ENCODE results near the gene CLIP2.
"Not testable (repeated sequence)": the region's sequence is repeated elsewhere in the genome, so short reads cannot be mapped to it uniquely, and the experiment has no call there.

The CLIP2 gene

DNA sequence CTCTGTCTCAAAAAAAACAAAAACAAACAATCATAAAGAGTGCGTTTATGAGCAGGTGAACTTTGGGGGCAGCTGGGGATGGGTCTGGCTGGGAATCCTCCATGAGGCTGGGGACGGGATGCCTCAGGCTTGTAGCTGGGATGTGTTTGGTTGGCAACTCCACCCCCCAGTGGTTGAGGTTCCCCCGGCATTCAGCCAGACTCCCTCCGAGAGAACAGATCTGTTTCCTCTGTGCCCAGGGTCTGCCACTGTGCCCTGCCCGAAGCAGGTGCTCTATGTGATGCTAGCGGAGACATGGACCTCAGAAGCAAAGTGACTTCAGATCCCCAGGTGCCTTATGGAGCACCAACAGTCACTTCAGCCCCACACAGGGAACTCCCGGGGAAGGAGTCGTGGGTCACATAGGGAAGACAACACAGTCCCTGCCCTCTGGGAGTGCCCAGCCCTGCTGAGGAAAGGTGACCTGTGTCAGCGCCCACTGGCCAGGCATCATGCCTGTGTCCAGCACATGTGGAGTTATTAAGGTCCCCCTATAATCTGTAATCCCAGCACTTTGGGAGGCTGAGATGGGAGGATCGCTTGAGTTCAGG is 135.2 kb downstream of the CLIP2 start:
- TF ChIP-seq, protein P1, sequence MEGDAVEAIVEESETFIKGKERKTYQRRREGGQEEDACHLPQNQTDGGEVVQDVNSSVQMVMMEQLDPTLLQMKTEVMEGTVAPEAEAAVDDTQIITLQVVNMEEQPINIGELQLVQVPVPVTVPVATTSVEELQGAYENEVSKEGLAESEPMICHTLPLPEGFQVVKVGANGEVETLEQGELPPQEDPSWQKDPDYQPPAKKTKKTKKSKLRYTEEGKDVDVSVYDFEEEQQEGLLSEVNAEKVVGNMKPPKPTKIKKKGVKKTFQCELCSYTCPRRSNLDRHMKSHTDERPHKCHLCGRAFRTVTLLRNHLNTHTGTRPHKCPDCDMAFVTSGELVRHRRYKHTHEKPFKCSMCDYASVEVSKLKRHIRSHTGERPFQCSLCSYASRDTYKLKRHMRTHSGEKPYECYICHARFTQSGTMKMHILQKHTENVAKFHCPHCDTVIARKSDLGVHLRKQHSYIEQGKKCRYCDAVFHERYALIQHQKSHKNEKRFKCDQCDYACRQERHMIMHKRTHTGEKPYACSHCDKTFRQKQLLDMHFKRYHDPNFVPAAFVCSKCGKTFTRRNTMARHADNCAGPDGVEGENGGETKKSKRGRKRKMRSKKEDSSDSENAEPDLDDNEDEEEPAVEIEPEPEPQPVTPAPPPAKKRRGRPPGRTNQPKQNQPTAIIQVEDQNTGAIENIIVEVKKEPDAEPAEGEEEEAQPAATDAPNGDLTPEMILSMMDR (IDR thresholded peaks at IDR 0.05; ENCODE audit: control insufficient read depth, insufficient read depth, low read depth, low read length, missing control alignments) = no peak
- H3K4me3 ChIP-seq (ENCODE audit: control insufficient read depth, low read depth, low read length) = no peak overlapping the region
- no peak for DNase-seq (ENCODE audit: low read depth)

DNA sequence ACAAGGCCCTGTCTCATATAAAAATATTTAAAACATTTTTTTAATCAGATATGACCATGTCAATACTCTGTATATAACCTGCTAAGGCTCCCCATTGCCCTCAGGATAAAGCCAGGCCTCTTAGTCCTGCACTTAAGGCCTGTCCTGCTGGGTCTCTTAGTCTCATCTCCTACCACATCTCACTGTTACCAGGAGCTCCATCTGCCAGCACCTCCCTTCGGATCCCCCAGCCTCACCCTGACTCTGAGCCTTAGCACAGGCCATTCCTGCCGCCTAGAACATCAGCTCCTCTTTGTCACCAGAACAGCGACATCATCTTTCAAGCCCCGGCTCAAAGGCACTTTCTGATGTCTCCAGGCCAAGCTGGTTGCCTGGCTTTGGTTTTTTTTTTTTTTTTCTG is 138.8 kb downstream of the CLIP2 start:
- TF ChIP-seq, protein P1 (IDR thresholded peaks at IDR 0.05; ENCODE audit: control insufficient read depth, insufficient read depth, low read depth, low read length, missing control alignments) = no peak
- DNase-seq (ENCODE audit: low read depth) = no peak
- H3K4me3 ChIP-seq (ENCODE audit: control insufficient read depth, low read depth, low read length) = no peak overlapping the region

DNA sequence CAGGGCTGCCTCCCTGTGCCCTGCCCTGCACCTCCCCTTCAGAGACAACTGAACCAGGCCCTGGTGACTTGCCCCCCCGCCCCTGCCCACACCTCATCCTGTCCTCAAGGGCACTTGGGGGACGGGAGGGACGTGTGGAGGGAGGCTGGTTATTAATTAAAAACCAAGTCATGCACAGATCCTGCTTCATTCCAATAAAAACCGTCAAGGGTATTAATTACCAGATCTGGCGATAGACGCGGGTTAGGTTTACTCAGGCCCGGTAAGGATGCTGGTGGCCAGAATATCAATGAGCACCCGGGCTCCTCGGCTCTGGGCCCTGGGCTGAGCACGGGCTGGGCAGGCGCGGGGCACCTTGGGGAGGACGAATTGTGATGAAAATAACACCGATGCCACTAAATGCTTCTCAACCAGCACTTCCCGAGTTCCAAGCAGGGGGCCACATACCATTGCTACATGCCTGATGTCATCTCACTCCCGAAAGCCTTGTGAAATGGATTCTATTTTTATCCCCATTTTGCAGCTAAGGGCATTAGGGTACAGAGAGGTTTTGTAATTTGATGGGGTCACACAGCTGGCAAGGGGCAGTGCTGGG is 140.0 kb downstream of the CLIP2 start:
- no peak overlapping the region for H3K4me3 ChIP-seq (ENCODE audit: control insufficient read depth, low read depth, low read length)
- TF ChIP-seq, protein P1 (IDR thresholded peaks at IDR 0.05; ENCODE audit: control insufficient read depth, insufficient read depth, low read depth, low read length, missing control alignments) = no peak
- DNase-seq (ENCODE audit: low read depth) = peak; percentile 51

DNA sequence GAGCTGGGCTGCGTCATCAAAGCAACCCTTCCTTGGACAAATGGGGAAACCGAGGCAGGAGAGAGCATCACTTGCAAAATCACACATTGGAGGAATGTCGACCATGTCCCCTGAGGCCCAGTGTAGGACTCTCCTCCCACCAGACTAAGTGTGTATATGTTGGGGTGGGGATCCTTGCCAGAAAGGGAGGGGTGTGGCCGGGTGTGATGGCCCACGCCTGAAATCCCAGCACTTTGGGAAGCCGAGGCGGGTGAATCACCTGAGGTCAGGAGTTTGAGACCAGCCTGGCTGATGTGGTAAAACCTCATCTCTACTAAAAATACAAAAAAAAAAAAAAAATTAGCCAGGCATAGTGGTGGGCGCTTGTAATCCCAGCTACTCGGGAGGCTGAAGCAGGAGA is 141.2 kb downstream of the CLIP2 start:
- DNase-seq (ENCODE audit: low read depth); H3K4me3 ChIP-seq (ENCODE audit: control insufficient read depth, low read depth, low read length): not testable (repeated sequence)

DNA sequence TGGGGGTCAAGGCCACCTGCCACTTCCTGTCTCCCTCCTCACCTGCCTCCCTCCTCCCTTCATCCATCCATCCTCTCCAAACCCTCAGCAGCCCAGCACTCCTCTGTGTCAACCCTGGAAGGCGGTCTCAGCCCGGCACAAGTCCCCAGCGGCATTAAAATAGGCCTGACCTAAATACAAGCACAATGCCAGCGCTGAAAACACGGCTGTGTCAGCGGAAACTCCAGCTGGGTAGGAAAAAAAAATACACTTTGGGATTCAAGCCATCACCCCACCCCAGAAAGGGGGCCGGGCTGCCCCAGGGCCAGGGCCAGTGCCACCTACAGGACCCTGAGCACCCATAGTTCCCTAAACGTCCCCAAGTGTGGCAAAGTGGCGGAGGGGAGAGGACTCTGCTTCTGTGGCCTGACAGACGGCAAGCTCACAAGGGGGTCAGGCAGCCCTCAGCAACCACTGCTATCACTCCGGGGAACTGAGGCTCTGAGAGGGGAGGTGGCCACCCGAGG is 141.8 kb downstream of the CLIP2 start:
- no peak overlapping the region for H3K4me3 ChIP-seq (ENCODE audit: control insufficient read depth, low read depth, low read length)
- TF ChIP-seq, protein P1 (IDR thresholded peaks at IDR 0.05; ENCODE audit: control insufficient read depth, insufficient read depth, low read depth, low read length, missing control alignments) = no peak
- DNase-seq (ENCODE audit: low read depth) = no peak

DNA sequence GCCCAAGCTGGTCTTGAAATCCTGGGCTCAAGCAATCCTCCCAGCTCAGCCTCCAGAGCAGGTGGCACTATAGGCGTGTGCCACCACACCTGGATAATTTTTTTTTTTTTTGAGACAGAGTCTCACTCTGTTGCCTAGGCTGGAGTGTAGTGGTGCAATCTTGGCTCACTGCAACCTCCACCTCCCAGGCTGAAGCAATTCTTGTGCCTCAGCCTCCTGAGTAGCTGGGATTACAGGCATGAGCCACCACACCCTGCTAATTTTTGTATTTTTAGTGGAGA is 148.0 kb downstream of the CLIP2 start:
- not testable (repeated sequence) for H3K4me3 ChIP-seq (ENCODE audit: control insufficient read depth, low read depth, low read length); DNase-seq (ENCODE audit: low read depth)

DNA sequence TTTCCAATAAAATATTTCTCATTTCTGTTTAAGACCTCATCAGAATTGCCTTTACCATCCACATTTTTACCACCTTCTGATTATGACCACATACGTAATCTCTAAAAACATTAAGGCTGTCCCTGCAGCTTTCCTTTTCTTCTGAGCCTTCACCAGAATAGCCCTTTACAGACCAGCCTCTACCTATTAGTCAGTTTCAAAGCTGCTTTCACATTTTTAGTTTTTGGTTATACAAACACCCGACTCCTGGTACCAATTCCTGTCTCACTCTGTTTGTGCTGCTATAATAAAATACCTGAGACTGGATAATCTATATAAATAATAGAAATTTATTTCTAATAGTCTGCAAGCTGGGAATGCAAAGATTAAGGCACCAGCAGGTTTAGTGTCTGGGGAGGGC is 149.1 kb downstream of the CLIP2 start:
- no peak for DNase-seq (ENCODE audit: low read depth)
- TF ChIP-seq, protein P1 (IDR thresholded peaks at IDR 0.05; ENCODE audit: control insufficient read depth, insufficient read depth, low read depth, low read length, missing control alignments) = no peak
- no peak overlapping the region for H3K4me3 ChIP-seq (ENCODE audit: control insufficient read depth, low read depth, low read length)

DNA sequence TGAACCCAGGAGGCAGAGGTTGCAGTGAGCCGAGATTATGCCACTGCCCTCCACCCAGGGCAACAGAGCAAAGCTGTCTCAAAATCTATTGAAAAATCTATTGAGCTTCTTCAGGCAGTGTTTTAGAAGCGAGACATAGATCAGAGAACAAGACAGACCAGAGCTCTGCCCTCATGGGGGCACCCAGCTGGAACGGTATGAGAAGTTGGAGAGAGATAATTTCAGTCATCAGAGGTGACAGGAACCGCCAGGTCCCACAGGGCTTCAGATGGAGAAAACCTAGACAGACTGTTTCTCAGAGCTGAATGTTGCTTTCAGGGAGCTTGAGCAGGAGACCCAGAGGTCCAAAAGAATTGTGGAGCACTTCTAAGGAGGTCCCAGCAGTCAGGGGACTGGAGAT is 150.3 kb downstream of the CLIP2 start:
- no peak overlapping the region for H3K4me3 ChIP-seq (ENCODE audit: control insufficient read depth, low read depth, low read length)
- TF ChIP-seq, protein P1 (IDR thresholded peaks at IDR 0.05; ENCODE audit: control insufficient read depth, insufficient read depth, low read depth, low read length, missing control alignments) = no peak
- DNase-seq (ENCODE audit: low read depth) = no peak

DNA sequence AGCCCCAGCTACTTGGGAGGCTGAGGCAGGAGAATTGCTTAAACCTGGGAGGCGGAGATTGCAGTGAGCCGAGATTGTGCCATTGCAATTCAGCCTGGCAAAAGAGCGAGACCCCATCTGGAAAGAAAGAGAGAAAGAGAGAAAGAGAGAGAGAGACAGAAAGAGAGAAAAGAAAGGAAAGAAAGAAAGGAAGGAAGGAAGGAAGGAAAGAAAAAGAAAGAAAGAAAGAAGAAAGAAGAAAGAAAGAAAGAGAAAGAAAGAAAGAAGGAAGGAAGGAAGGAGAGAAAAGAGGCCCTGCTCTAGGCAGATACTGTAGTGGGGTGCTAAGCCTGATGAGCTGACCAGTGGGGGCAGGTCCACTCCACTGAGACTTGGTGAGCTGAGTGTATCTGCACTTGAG is 150.9 kb downstream of the CLIP2 start:
- DNase-seq (ENCODE audit: low read depth); H3K4me3 ChIP-seq (ENCODE audit: control insufficient read depth, low read depth, low read length): not testable (repeated sequence)

Measured in AG09309 (cell line).